Measurements from ENCODE around the gene LRFN3.
"Not testable (repeated sequence)": the region's sequence is repeated elsewhere in the genome, so short reads cannot be mapped to it uniquely, and the experiment has no call there.

The LRFN3 gene

DNA sequence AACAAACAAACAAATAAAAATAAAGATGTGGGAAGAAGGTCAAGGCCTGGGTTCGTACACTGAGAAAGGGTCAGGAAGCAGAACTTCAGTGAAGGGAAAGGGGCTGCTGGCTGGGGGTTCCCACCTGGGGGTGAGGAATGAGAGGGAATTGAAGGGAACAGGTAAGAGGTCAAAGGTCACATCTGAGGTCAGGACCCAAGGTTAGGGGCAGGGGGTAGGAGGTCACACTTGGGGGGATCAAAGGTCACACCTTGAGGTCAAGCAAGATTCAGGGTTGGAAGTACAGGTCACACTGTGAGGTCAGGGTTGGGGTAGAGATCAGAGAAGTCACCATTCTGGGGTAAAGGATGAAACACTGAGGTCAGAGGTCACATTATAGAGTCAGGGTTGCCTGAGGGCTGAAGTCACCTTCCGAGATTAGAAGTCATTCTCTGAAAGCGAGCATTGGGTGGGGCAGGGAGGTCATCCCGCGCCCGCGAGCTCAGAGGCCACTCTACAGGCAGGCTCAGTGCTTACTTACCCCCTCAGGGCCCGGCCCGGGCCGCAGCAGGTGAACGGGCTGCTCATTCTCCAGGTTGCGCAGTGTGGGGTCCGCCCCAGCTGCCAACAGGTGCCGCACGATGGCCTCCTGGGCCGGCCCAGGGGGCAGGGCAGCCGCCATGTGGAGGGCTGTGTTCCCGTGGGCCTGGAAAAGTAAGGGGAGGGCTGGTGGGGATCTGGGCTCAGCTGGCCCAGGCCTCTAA is 46.6 kb upstream of the LRFN3 start:
- no peak for TF ChIP-seq EZH2phosphoT487 (IDR thresholded peaks at IDR 0.05; ENCODE audit: borderline replicate concordance)
- TF ChIP-seq, protein P1, sequence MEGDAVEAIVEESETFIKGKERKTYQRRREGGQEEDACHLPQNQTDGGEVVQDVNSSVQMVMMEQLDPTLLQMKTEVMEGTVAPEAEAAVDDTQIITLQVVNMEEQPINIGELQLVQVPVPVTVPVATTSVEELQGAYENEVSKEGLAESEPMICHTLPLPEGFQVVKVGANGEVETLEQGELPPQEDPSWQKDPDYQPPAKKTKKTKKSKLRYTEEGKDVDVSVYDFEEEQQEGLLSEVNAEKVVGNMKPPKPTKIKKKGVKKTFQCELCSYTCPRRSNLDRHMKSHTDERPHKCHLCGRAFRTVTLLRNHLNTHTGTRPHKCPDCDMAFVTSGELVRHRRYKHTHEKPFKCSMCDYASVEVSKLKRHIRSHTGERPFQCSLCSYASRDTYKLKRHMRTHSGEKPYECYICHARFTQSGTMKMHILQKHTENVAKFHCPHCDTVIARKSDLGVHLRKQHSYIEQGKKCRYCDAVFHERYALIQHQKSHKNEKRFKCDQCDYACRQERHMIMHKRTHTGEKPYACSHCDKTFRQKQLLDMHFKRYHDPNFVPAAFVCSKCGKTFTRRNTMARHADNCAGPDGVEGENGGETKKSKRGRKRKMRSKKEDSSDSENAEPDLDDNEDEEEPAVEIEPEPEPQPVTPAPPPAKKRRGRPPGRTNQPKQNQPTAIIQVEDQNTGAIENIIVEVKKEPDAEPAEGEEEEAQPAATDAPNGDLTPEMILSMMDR (conservative IDR thresholded peaks at IDR 0.05; ENCODE audit: low read length) = no peak
- peaks cover 38% of the 10 kb centered on the region; the same call in 1 of the 2 replicates for H3K36me3 ChIP-seq (ENCODE audit: insufficient read depth, low read length)
- no peak overlapping the region for H3K9ac ChIP-seq (ENCODE audit: low read depth, low read length, poor library complexity, severe bottlenecking)
- H2AFZ ChIP-seq (ENCODE audit: low read length) = no peak overlapping the region
- H3K4me3 ChIP-seq (ENCODE audit: low read length, poor library complexity, severe bottlenecking) = no peak overlapping the region
- H3K9me2 ChIP-seq (replicated peaks; ENCODE audit: low read depth, low read length) = no peaks in the 10 kb centered on the region
- H3K79me2 ChIP-seq (ENCODE audit: insufficient read depth, low read length) = no peaks in the 10 kb centered on the region
- no peaks in the 10 kb centered on the region for H4K20me1 ChIP-seq (ENCODE audit: insufficient read depth, low read length, poor library complexity, severe bottlenecking)
- H3F3A ChIP-seq (ENCODE audit: low read depth) = no peaks in the 10 kb centered on the region
- H3K27me3 ChIP-seq (ENCODE audit: insufficient read depth, low read length, poor library complexity, severe bottlenecking) = no peaks in the 10 kb centered on the region
- H3K9me3 ChIP-seq (ENCODE audit: insufficient read depth, low read depth, low read length) = no peaks in the 10 kb centered on the region
- no peaks in the 10 kb centered on the region for H3K4me1 ChIP-seq (ENCODE audit: insufficient read depth, low read length, poor library complexity, severe bottlenecking)
- H3K4me2 ChIP-seq (ENCODE audit: low read depth, low read length, poor library complexity, severe bottlenecking) = no peak overlapping the region

DNA sequence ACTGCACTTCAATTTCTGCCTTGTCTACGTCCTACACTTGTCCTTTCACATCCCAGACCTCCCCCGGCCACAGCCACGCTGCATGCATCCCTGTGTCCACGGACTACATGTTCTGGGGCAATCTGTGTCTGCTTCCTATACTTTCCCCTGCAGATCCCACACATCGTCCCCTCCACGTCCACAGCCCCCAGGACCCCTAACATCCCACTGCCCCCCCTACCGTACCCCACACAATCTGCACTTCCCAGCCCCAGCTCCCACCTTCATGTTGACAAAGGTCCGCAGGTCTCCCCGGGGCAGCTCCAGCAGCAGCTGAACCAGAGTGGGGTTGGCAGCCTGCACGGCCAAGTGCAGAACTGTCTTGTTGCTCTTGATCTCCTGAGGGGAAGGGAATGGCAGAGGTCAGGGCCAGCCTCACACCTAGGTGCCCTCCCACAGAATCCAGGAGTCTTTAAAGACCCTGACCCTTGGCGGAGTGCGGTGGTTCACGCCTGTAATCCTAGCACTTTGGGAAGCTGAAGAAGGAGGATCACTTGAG is 46.0 kb upstream of the LRFN3 start:
- TF ChIP-seq EZH2phosphoT487 (IDR thresholded peaks at IDR 0.05; ENCODE audit: borderline replicate concordance) = no peak
- TF ChIP-seq, protein P1 (conservative IDR thresholded peaks at IDR 0.05; ENCODE audit: low read length) = no peak
- Histone ChIP-seq H4K20me1 (ENCODE audit: insufficient read depth, low read length, poor library complexity, severe bottlenecking) (no peaks in the 10 kb centered on the region), H3K36me3 (ENCODE audit: insufficient read depth, low read length) (peaks cover 38% of the 10 kb centered on the region; the same call in 1 of the 2 replicates), H2AFZ (ENCODE audit: low read length) (no peak overlapping the region), H3F3A (ENCODE audit: low read depth) (no peaks in the 10 kb centered on the region), H3K79me2 (ENCODE audit: insufficient read depth, low read length) (no peaks in the 10 kb centered on the region), H3K4me2 (ENCODE audit: low read depth, low read length, poor library complexity, severe bottlenecking) (no peak overlapping the region), H3K9me2 (replicated peaks; ENCODE audit: low read depth, low read length) (no peaks in the 10 kb centered on the region), H3K4me3 (ENCODE audit: low read length, poor library complexity, severe bottlenecking) (no peak overlapping the region), H3K9ac (ENCODE audit: low read depth, low read length, poor library complexity, severe bottlenecking) (no peak overlapping the region), H3K9me3 (ENCODE audit: insufficient read depth, low read depth, low read length) (no peaks in the 10 kb centered on the region), H3K27me3 (ENCODE audit: insufficient read depth, low read length, poor library complexity, severe bottlenecking) (no peaks in the 10 kb centered on the region), H3K4me1 (ENCODE audit: insufficient read depth, low read length, poor library complexity, severe bottlenecking) (no peaks in the 10 kb centered on the region)

DNA sequence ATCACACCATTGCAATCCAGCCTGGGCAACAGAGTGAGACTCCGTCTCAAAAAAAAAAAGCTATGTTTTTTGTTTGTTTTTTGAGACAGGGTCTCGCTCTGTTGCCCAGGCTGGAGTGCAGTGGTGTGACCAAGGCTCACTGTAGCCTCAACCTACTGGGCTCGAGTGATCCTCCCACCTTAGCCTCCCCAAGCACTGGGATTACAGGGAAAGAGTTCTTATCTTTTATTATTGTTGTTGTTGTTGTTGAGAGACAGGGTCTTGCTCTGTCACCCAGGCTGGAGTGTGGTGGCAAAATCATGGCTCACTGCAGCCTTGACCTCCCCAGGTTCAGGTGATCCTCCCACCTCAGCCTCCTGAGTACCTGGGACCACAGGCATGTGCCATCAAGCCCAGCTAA is 44.4 kb upstream of the LRFN3 start:
- H3K79me2 ChIP-seq (ENCODE audit: insufficient read depth, low read length); H3K4me1 ChIP-seq (ENCODE audit: insufficient read depth, low read length, poor library complexity, severe bottlenecking); H3F3A ChIP-seq (ENCODE audit: low read depth); H3K9me3 ChIP-seq (ENCODE audit: insufficient read depth, low read depth, low read length); H4K20me1 ChIP-seq (ENCODE audit: insufficient read depth, low read length, poor library complexity, severe bottlenecking); H3K9ac ChIP-seq (ENCODE audit: low read depth, low read length, poor library complexity, severe bottlenecking); H3K27me3 ChIP-seq (ENCODE audit: insufficient read depth, low read length, poor library complexity, severe bottlenecking); H3K4me3 ChIP-seq (ENCODE audit: low read length, poor library complexity, severe bottlenecking); H2AFZ ChIP-seq (ENCODE audit: low read length); H3K9me2 ChIP-seq (replicated peaks; ENCODE audit: low read depth, low read length); H3K4me2 ChIP-seq (ENCODE audit: low read depth, low read length, poor library complexity, severe bottlenecking): not testable (repeated sequence)
- H3K36me3 ChIP-seq (ENCODE audit: insufficient read depth, low read length) = peaks cover 53% of the 10 kb centered on the region; the same call in 1 of the 2 replicates
